Measurements from ENCODE around the gene GTPBP3.

The GTPBP3 gene

DNA sequence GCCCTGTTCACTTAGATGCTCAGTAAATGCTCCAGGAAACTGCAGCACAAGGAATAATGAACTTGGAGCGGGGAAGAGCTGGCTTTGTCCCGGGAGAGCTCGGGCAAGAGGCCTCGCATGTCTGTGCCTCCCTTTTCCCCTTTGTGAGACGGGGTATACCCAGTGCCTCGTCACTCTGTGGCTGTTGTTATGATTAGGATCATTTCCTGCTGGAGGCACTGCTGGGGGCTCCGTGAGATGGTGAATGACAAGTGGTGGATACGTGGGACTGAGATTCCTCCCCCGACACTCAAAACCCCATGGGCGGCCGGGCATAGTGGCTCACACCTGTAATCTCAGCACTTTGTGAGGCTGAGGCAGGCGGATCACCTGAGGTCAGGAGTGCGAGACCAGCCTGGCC is 40.9 kb downstream of the GTPBP3 start:
- no peak for DNase-seq
- Histone ChIP-seq H3K9me3 (ENCODE audit: severe bottlenecking) (peaks cover 6% of the 10 kb centered on the region), H3K4me3 (ENCODE audit: low read depth, low read length) (no peak overlapping the region), H3K27me3 (ENCODE audit: insufficient read depth, low read depth, severe bottlenecking) (no peaks in the 10 kb centered on the region), H3K27ac (no peak overlapping the region), H3K36me3 (no peaks in the 10 kb centered on the region)
- TF ChIP-seq, protein P1, sequence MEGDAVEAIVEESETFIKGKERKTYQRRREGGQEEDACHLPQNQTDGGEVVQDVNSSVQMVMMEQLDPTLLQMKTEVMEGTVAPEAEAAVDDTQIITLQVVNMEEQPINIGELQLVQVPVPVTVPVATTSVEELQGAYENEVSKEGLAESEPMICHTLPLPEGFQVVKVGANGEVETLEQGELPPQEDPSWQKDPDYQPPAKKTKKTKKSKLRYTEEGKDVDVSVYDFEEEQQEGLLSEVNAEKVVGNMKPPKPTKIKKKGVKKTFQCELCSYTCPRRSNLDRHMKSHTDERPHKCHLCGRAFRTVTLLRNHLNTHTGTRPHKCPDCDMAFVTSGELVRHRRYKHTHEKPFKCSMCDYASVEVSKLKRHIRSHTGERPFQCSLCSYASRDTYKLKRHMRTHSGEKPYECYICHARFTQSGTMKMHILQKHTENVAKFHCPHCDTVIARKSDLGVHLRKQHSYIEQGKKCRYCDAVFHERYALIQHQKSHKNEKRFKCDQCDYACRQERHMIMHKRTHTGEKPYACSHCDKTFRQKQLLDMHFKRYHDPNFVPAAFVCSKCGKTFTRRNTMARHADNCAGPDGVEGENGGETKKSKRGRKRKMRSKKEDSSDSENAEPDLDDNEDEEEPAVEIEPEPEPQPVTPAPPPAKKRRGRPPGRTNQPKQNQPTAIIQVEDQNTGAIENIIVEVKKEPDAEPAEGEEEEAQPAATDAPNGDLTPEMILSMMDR (IDR thresholded peaks at IDR 0.05; ENCODE audit: low read depth, low read length): no peak

DNA sequence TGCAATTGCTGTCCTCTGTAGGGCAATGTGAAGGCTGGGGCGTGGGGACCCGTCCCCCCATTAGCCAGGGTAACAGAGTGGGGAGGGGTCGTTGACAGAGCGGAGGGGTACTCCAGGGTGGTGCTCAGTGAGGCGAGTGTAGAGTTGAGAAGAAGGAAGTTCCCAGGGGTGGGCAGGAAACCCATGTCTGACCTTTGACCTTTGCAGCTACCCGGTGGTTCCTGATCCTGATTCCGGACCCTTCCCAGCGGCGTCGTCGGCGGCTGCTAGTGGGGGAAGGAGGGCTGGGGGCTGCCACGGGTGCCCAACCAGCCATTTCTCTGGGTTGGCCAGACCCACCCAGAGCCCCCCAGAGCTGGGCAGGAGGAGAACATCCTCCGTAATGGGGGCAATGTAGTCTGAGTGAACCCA is 41.9 kb downstream of the GTPBP3 start:
- Histone ChIP-seq H3K27me3 (ENCODE audit: insufficient read depth, low read depth, severe bottlenecking) (no peaks in the 10 kb centered on the region), H3K36me3 (no peaks in the 10 kb centered on the region), H3K4me3 (ENCODE audit: low read depth, low read length) (no peak overlapping the region), H3K9me3 (ENCODE audit: severe bottlenecking) (peaks cover 6% of the 10 kb centered on the region), H3K27ac (no peak overlapping the region)
- TF ChIP-seq, protein P1 (IDR thresholded peaks at IDR 0.05; ENCODE audit: low read depth, low read length): no peak
- DNase-seq: no peak

DNA sequence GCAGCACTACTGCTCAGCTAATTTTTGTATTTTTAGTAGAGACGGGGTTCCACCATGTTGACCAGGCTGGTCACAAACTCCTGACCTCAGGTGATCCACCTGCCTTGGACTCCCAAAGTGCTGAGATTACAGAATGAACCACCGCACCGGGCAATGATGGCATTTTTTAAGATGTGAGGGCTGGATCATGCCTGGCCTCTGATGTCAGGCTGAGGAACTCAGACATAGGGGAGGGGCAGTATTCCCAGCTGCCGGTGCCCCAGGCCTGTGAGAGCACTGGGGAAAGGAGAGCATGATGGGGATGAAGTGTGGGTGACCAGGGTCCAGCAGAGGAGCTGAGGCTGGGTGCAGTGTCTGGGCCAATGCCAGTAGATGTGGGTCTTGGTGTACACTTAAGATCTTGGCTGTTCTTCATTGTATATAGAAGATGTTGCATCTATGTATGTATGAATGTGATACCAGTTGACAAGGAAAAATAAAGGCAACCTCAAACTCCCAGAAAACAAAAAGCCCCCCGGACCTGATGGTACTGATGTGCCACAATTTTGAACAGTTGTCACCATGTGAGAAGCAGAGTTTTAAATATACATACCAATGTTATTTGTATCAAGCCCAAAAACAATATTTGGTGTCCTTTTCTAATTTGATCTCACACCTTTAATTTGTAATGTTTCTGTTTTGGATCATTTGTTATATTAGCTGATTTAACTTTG is 43.2 kb downstream of the GTPBP3 start:
- TF ChIP-seq, protein P1 (IDR thresholded peaks at IDR 0.05; ENCODE audit: low read depth, low read length): no peak
- no peaks in the 10 kb centered on the region for H3K27me3 ChIP-seq (ENCODE audit: insufficient read depth, low read depth, severe bottlenecking)
- H3K4me3 ChIP-seq (ENCODE audit: low read depth, low read length): no peak overlapping the region
- H3K36me3 ChIP-seq: no peaks in the 10 kb centered on the region
- DNase-seq: no peak
- H3K9me3 ChIP-seq (ENCODE audit: severe bottlenecking): peaks cover 6% of the 10 kb centered on the region
- no peak overlapping the region for H3K27ac ChIP-seq

DNA sequence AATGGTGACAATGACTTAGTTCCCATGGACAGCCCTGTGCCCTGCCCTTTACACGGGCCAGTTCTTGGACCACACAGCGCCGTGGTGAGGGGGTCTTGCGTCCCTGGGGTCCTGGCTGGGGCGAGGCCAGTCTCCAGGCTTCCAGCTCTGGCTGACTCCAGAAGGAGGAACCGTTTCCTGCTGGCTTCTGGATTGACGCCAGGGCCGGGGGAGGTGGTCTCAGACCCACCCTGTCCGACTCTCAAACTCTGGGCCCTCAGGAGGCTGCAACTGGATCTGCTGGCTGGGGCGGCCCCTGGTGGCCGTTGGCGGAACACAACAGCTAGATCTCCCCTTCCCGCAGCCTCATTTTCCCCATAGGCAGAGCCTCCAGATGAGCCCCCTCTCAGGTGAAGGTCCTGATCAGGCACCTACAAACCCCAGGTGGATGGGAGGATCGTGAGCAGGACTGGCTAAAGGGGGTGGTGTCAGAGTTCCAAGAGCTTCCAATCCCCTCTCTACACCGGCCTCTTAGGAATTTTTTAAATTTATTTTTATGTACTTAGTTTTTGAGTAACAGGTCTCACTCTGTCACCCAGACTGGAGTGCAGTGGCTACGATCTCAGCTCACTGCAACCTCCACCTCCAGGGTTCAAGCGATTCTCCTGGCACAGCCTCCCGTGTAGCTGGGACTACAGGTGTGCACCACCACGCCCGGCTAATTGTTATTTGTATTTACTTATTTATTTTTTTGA is 48.7 kb downstream of the GTPBP3 start:
- Histone ChIP-seq H3K27me3 (ENCODE audit: insufficient read depth, low read depth, severe bottlenecking) (peaks cover 8% of the 10 kb centered on the region), H3K36me3 (no peaks in the 10 kb centered on the region), H3K9me3 (ENCODE audit: severe bottlenecking) (peaks cover 13% of the 10 kb centered on the region), H3K27ac (no peak overlapping the region), H3K4me3 (ENCODE audit: low read depth, low read length) (no peak overlapping the region)
- peak; percentile 67 for DNase-seq
- TF ChIP-seq, protein P1 (IDR thresholded peaks at IDR 0.05; ENCODE audit: low read depth, low read length): peak; percentile 97

DNA sequence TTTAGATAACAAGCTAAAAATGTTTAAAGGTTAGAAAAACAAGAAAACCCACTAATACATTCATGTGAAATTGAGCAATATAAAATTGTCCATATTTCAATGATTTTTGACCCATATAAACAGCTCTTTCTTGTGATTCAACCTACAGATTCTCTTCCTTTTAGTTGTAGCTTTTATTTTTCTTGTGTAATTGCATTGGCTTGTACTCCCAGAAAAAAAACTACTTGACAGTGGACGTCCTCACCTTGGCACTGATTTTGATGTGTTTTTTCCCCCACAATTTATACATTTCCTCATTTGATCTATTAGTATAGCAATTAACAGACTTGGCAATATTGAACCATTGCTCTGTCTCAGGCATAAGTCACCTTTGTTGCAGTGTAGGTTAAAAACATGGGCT is 51.9 kb downstream of the GTPBP3 start:
- DNase-seq: no peak
- no peak overlapping the region for H3K4me3 ChIP-seq (ENCODE audit: low read depth, low read length)
- H3K36me3 ChIP-seq: no peaks in the 10 kb centered on the region
- H3K27ac ChIP-seq: no peak overlapping the region
- TF ChIP-seq, protein P1 (IDR thresholded peaks at IDR 0.05; ENCODE audit: low read depth, low read length): no peak
- peaks cover 8% of the 10 kb centered on the region for H3K27me3 ChIP-seq (ENCODE audit: insufficient read depth, low read depth, severe bottlenecking)
- peaks cover 12% of the 10 kb centered on the region for H3K9me3 ChIP-seq (ENCODE audit: severe bottlenecking)

Data from WERI-Rb-1 (cell line).